Kidney glomerular epithelial cell (primary cell): ENCODE measurements around the gene CYP4F11.
"Not testable (repeated sequence)": the region's sequence is repeated elsewhere in the genome, so short reads cannot be mapped to it uniquely, and the experiment has no call there.

Experiments
- DNase-seq: peaks from one replicate; lab custom pipeline; 2025; lab: John Stamatoyannopoulos, UW

The CYP4F11 gene

GRCh38 chr19:15923702-15924101 lies 10.6 kb downstream of the CYP4F11 start:
- no peak for DNase-seq

GRCh38 chr19:15922021-15922420 lies 12.3 kb downstream of the CYP4F11 start:
- DNase-seq: no peak

- DNase-seq: no peak
Observed at GRCh38 chr19:15919243-15919642, 15.1 kb downstream of the CYP4F11 start.

- no peak for DNase-seq
Observed at GRCh38 chr19:15915109-15915508, 19.2 kb downstream of the CYP4F11 start.

GRCh38 chr19:15913830-15914229 lies 20.5 kb downstream of the CYP4F11 start:
- DNase-seq: no peak

- DNase-seq: no peak
Observed at GRCh38 chr19:15913384-15913783, 20.9 kb downstream of the CYP4F11 start.

- DNase-seq: no peak
Observed at GRCh38 chr19:15911599-15912235, 22.6 kb downstream of the CYP4F11 start.

GRCh38 chr19:15905026-15905425 lies 29.3 kb downstream of the CYP4F11 start:
- DNase-seq: no peak

- not testable (repeated sequence) for DNase-seq
Observed at GRCh38 chr19:15902898-15903297, 31.4 kb downstream of the CYP4F11 start.

- no peak for DNase-seq
Observed at GRCh38 chr19:15902254-15902653, 32.1 kb downstream of the CYP4F11 start.

GRCh38 chr19:15900504-15900903 lies 33.8 kb downstream of the CYP4F11 start:
- no peak for DNase-seq

GRCh38 chr19:15900032-15900431 lies 34.3 kb downstream of the CYP4F11 start:
- not testable (repeated sequence) for DNase-seq

- not testable (repeated sequence) for DNase-seq
Observed at GRCh38 chr19:15899561-15899960, 34.8 kb downstream of the CYP4F11 start.

GRCh38 chr19:15897738-15898276 lies 36.5 kb downstream of the CYP4F11 start, which contains the start of gene CYP4F2:
CYP4F2 (minus strand) TSS chr19:15898074; CDS start chr19:15897611, 463 bp downstream.
- DNase-seq: no peak

GRCh38 chr19:15897026-15897737 lies 37.1 kb downstream of the CYP4F11 start:
- DNase-seq: no peak

GRCh38 chr19:15895876-15896430 lies 38.4 kb downstream of the CYP4F11 start:
- no peak for DNase-seq

GRCh38 chr19:15894359-15894758 lies 40.0 kb downstream of the CYP4F11 start:
- DNase-seq: no peak

GRCh38 chr19:15893477-15893876 lies 40.9 kb downstream of the CYP4F11 start:
- no peak for DNase-seq

- no peak for DNase-seq
Observed at GRCh38 chr19:15892012-15892411, 42.3 kb downstream of the CYP4F11 start.

- no peak for DNase-seq
Observed at GRCh38 chr19:15891434-15891833, 42.9 kb downstream of the CYP4F11 start.

- not testable (repeated sequence) for DNase-seq
Observed at GRCh38 chr19:15889339-15889738, 45.0 kb downstream of the CYP4F11 start.

- DNase-seq: no peak
Observed at GRCh38 chr19:15885919-15886318, 48.4 kb downstream of the CYP4F11 start.

GRCh38 chr19:15885167-15885566 lies 49.2 kb downstream of the CYP4F11 start:
- DNase-seq: no peak
